ENCODE measurements around the gene ZNF559. TPM values are rescaled to one million over a fixed set of nuclear protein-coding genes. Genes with fewer than 3 reads are reported as not detected.
A peak's percentile ranks its signal among the peaks of the same experiment; 100 is the strongest.
"Not testable (repeated sequence)": the region's sequence is repeated elsewhere in the genome, so short reads cannot be mapped to it uniquely, and the experiment has no call there.

The ZNF559 gene
- total and polyA plus RNA-seq, 11 donors, result 12.3 to 23.4 (median 15.2) TPM

DNA sequence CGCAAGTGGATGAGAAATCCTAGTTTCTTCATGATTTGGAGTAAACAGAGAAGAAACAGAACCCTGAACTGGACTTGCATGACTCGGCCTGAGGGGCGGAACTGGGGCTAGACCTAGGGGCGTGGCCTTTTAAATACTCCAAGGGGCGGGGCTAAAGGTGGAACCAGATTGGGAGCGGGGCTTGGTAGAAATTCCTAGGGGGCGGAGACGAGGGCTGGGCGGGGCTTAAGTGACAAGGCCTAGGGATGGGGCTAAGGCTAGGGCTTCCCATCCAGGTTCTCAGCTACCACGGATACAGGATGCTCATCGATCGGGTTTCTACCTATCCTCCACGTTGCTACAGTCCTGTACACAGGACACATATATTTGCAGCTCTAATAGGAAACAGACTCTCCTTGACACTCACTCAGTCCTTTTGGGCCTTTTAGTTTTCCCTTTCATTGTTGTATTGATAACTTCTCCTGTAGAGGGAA is 14.0 kb upstream of the ZNF559 start:
- intact Hi-C loops (cut with DNase I), result loop anchor here (1.0 to 10.0 kb wide), 16 partner anchors 14 to 487 kb away; partner anchors contain the start of genes ZNF121 (in 4 of the 10), ZNF426 (in 3 of the 10), ZNF266 (in 2 of the 10) and ZNF559 (in 2 of the 10)
- Histone ChIP-seq H3K36me3 (peaks cover 0 to 12% (median 0%) of the 10 kb centered on the region in 9 donors), H3K27ac (peak overlapping the region; percentile 89 to 99 (median 96)), H3K4me1 (peaks cover 0 to 24% (median 11%) of the 10 kb centered on the region in 12 donors), H3K9me3 (peaks cover 0 to 3% (median 0%) of the 10 kb centered on the region in 12 donors), H3K27me3 (no peaks in the 10 kb centered on the region), H3K4me3 (peak overlapping the region; percentile 50 to 99 (median 96))
- TF ChIP-seq POLR2A (IDR thresholded peaks at IDR 0.05), result no peak
- peak; percentile 93 to 95 (median 94) for DNase-seq
- ATAC-seq, result peak; percentile 94 to 97 (median 96)
- 5 to 11% (median 6%) methylated on average over 13 of the region's 13 CpGs for WGBS, 4 donors

DNA sequence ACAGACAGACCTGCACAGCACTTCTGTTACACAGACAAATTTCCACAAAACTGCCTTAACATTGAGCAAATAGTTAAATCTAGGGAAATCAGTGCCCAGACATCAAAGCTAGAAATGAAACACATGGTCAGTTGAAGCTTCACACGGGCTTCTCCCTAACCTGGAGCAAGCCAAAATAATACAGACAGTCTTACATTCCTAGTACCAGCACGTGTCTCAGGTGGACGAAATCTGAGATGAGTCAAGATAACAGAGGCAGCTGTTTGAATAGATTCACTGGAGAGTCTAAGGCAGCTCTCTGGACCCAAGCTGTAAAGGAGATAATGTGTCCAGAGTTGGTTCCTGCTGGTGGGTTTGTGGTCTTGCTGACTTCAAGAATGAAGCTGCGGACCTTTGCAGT is 10.2 kb upstream of the ZNF559 start:
- intact Hi-C loops (cut with DNase I), result loop anchor here (5.0 to 10.0 kb wide), 11 partner anchors 119 to 484 kb away; partner anchors contain the start of genes ZNF121 (in 4 of the 10), ZNF266 (in 2 of the 10), ZNF426 (in 1 of the 10) and ZNF561 (in 1 of the 10)
- no peak for TF ChIP-seq POLR2A (IDR thresholded peaks at IDR 0.05)
- TF ChIP-seq, protein P1, sequence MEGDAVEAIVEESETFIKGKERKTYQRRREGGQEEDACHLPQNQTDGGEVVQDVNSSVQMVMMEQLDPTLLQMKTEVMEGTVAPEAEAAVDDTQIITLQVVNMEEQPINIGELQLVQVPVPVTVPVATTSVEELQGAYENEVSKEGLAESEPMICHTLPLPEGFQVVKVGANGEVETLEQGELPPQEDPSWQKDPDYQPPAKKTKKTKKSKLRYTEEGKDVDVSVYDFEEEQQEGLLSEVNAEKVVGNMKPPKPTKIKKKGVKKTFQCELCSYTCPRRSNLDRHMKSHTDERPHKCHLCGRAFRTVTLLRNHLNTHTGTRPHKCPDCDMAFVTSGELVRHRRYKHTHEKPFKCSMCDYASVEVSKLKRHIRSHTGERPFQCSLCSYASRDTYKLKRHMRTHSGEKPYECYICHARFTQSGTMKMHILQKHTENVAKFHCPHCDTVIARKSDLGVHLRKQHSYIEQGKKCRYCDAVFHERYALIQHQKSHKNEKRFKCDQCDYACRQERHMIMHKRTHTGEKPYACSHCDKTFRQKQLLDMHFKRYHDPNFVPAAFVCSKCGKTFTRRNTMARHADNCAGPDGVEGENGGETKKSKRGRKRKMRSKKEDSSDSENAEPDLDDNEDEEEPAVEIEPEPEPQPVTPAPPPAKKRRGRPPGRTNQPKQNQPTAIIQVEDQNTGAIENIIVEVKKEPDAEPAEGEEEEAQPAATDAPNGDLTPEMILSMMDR (IDR thresholded peaks at IDR 0.05), result no peak
- Histone ChIP-seq H3K4me3 (no peak overlapping the region), H3K4me1 (peaks cover 0 to 8% (median 2%) of the 10 kb centered on the region in 12 donors), H3K9me3 (no peaks in the 10 kb centered on the region), H3K27me3 (no peaks in the 10 kb centered on the region), H3K36me3 (no peaks in the 10 kb centered on the region), H3K27ac (no peak overlapping the region)
- DNase-seq (no peak), ATAC-seq (no peak)
- 65 to 70% (median 69%) methylated on average over 4 of the region's 4 CpGs for WGBS, 4 donors

DNA sequence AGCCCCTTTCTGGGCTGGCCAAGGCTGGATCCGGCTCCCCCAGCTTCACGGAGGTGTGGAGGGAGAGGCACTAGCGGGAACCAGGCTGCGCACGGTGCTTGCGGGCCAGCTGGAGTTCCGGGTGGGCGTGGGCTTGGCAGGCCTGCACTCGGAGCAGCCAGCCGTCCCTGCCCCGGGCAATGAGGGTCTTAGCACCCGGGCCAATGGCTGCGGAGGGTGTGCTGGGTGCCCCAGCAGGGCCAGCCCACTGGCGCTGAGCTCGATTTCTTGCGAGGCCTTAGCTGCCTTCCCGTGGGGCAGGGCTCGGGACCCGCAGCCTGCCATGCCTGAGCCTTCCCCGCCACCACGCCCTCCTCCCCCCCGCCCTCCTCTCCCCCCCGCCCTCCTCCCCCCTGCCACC is 2.6 kb upstream of the ZNF559 start:
- Histone ChIP-seq H3K4me1 (peaks cover 0 to 17% (median 6%) of the 10 kb centered on the region in 12 donors), H3K36me3 (peaks cover 0 to 12% (median 0%) of the 10 kb centered on the region in 9 donors), H3K27me3 (no peaks in the 10 kb centered on the region), H3K27ac (no peak overlapping the region), H3K4me3 (no peak overlapping the region), H3K9me3 (peaks cover 0 to 23% (median 3%) of the 10 kb centered on the region in 12 donors)
- TF ChIP-seq POLR2A (IDR thresholded peaks at IDR 0.05), result no peak
- TF ChIP-seq, protein P1 (IDR thresholded peaks at IDR 0.05), result no peak
- DNase-seq, result peak in 1 of 5 donors; percentile 59
- WGBS, 4 donors, result 95 to 97% (median 96%) methylated on average over 12 to 23 of the region's 23 CpGs
- intact Hi-C loops (cut with DNase I), result loop anchor here in 3 of 10 donors (5.0 to 10.0 kb wide), 2 partner anchors 113 to 216 kb away; partner anchors contain the start of genes ZNF266 (in 2 of the 3) and ZNF426 (in 1 of the 3)
- no peak for ATAC-seq

DNA sequence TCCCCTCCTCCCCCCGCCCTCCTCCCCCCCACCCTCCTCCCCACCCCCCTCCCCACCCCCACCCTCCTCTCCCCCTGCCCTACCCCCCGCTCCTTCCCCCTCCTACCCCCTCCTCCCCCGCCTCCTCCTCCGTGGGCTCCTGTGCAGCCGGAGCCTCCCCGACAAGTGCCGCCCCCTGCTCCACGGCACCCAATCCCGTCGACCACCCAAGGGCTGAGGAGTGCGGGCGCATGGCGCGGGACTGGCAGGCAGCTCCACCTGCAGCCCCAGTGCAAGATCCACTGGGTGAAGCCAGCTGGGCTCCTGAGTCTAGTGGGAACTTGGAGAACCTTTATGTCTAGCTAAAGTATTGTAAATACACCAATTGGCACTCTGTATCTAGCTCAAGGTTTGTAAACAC is 2.2 kb upstream of the ZNF559 start:
- not testable (repeated sequence) for H3K27me3 ChIP-seq, ATAC-seq, H3K4me3 ChIP-seq, H3K27ac ChIP-seq, DNase-seq
- peaks cover 0 to 17% (median 0%) of the 10 kb centered on the region in 9 donors for H3K36me3 ChIP-seq
- 86 to 98% (median 92%) methylated on average over 1 to 11 of the region's 14 CpGs for WGBS, 4 donors
- H3K9me3 ChIP-seq, result peaks cover 0 to 27% (median 7%) of the 10 kb centered on the region in 12 donors
- peaks cover 0 to 17% (median 6%) of the 10 kb centered on the region in 12 donors for H3K4me1 ChIP-seq
- intact Hi-C loops (cut with DNase I), result loop anchor here in 3 of 10 donors (5.0 to 10.0 kb wide), 2 partner anchors 113 to 216 kb away; partner anchors contain the start of genes ZNF266 (in 2 of the 3) and ZNF426 (in 1 of the 3)

DNA sequence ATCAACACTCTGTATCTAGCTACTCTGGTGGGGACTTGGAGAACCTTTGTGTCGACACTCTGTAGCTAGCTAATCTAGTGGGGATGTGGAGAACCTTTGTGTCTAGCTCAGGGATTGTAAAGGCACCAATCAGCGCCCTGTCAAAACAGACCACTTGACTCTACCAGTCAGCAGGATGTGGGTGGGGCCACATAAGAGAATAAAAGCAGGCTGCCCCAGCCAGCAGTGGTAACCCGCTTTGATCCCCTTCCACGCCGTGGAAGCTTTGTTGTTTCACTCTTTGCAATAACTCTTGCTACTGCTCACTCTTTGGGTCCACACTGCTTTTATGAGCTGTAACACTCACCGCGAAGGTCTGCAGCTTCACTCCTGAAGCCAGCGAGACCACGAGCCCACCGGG is 1.8 kb upstream of the ZNF559 start:
- H3K27me3 ChIP-seq, H3K4me3 ChIP-seq, ATAC-seq, DNase-seq, H3K27ac ChIP-seq: not testable (repeated sequence)
- H3K9me3 ChIP-seq, result peaks cover 0 to 32% (median 11%) of the 10 kb centered on the region in 12 donors
- peaks cover 0 to 21% (median 3%) of the 10 kb centered on the region in 9 donors for H3K36me3 ChIP-seq
- WGBS, 4 donors, result 95 to 98% (median 95%) methylated on average over 10 of the region's 10 CpGs
- peaks cover 0 to 17% (median 6%) of the 10 kb centered on the region in 12 donors for H3K4me1 ChIP-seq
- intact Hi-C loops (cut with DNase I), result loop anchor here in 3 of 10 donors (5.0 to 10.0 kb wide), 2 partner anchors 113 to 215 kb away; partner anchors contain the start of genes ZNF266 (in 2 of the 3) and ZNF426 (in 1 of the 3)

All from heart left ventricle (tissue), 16 donors.